Spleen (tissue), 11 donors: ENCODE measurements around the gene EML5. TPM values are rescaled to one million over a fixed set of nuclear protein-coding genes. Genes with fewer than 3 reads are reported as not detected.

Source experiments
- DNase-seq: peaks from one replicate; pipeline ENCODE4 v3.0.0-alpha.2; 2020
- H3K27ac ChIP-seq, 8 donors: fragments of 200-600 bp; sonication (generic) in 7 of 8; 1 replicate in 4 of 8; 2 replicates in 4 of 8; pipeline versions ENCODE4 v1.5.0 to v1.8.0; 2016 to 2021; ENCODE audit warnings: inconsistent platforms in 4 of 8, mild to moderate bottlenecking in 4 of 8, moderate library complexity in 1 of 8
- H3K27me3 ChIP-seq, 7 donors: fragments of 200-600 bp; sonication (generic) in 6 of 7; replicated peaks in 1 of 7; 1 replicate in 4 of 7; 2 replicates in 3 of 7; pipeline versions ENCODE4 v1.5.0 to v1.8.0; 2016 to 2021; ENCODE audit warnings: inconsistent platforms in 3 of 7, mild to moderate bottlenecking in 1 of 7
- H3K36me3 ChIP-seq, 6 donors: fragments of 200-600 bp; sonication (generic) in 5 of 6; 1 replicate in 4 of 6; 2 replicates in 2 of 6; pipeline versions ENCODE4 v1.5.0 to v1.8.0; 2016 to 2021; ENCODE audit warnings: inconsistent platforms in 2 of 6
- H3K4me1 ChIP-seq, 6 donors: fragments of 200-600 bp; sonication (generic) in 5 of 6; 1 replicate in 3 of 6; 2 replicates in 3 of 6; pipeline versions ENCODE4 v1.5.0 to v1.8.0; 2016 to 2021; ENCODE audit warnings: inconsistent platforms in 3 of 6
- H3K4me3 ChIP-seq, 8 donors: fragments of 200-600 bp; sonication (generic) in 7 of 8; 1 replicate in 4 of 8; 2 replicates in 4 of 8; pipeline versions ENCODE4 v1.5.0 to v1.8.0; 2016 to 2021; ENCODE audit warnings: inconsistent platforms in 4 of 8, mild to moderate bottlenecking in 4 of 8, moderate library complexity in 2 of 8
- H3K9me3 ChIP-seq, 8 donors: fragments of 200-600 bp; sonication (generic) in 7 of 8; 1 replicate in 4 of 8; 2 replicates in 4 of 8; pipeline versions ENCODE4 v1.5.0 to v1.8.0; 2016 to 2021; ENCODE audit warnings: inconsistent platforms in 4 of 8
- CTCF ChIP-seq, 11 experiments: fragments of 200-600 bp in 7 of 11; fragments of 450-650 bp in 4 of 11; sonication (generic) in 4 of 11; IDR thresholded peaks in 8 of 11; conservative IDR thresholded peaks in 3 of 11; 1 replicate in 7 of 11; 2 replicates in 4 of 11; pipeline versions ENCODE4 v1.4.0 to v1.8.0; 2016 to 2021; ENCODE audit warnings: antibody characterized with exemption in 11 of 11, inconsistent platforms in 4 of 11, mild to moderate bottlenecking in 1 of 11
- POLR2A ChIP-seq, 3 donors: fragments of 450-650 bp; IDR thresholded peaks; one replicate each; pipeline ENCODE4 v1.5.1; 2017; ENCODE audit warnings: antibody characterized with exemption in 3 of 3, mild to moderate bottlenecking in 1 of 3
- POLR2AphosphoS5 ChIP-seq, 3 donors: sonication (generic); formaldehyde crosslinking; IDR thresholded peaks; one replicate each; pipeline ENCODE4 v1.5.1; 2017; ENCODE audit warnings: antibody characterized with exemption in 3 of 3
- WGBS, 5 donors: extraction: QIAGEN DNeasy Blood & Tissue Kit in 3 of 5; methylation state at CpG; one replicate each; pipeline versions ENCODE4 v1.1.5 to v1.1.7; 2013 to 2018; 5-methylcytosine and 5-hydroxymethylcytosine counted together
- intact Hi-C: fragments of 100-400 bp; cut with DNase I; formaldehyde crosslinking; loops from one replicate; pipeline ENCODE4 v1.15.0; 2023; ENCODE audit warnings: low total_unique reads
- polyA plus RNA-seq, 3 donors: library from polyadenylated mRNA; stranded (reverse); fragments of 200-250 nt; gene quantifications; one replicate each; pipeline ENCODE4 v1.2.1, GENCODE V29; 2013
- total RNA-seq, 7 donors: library from RNA; depleted of rRNA in 3 of 7; stranded (reverse); fragments of >200 nt in 3 of 7; fragmentation: NEBNext Ultra II Directional in 4 of 7; extraction: Animal tissue kit (Norgen Biotek cat#: 25700) in 4 of 7; gene quantifications; one replicate each; pipeline versions ENCODE4 v1.1.0 to v1.2.1, GENCODE V29; 2016 to 2021
- donor health status: healthy with polysubstance abuse.
- donor health status: DM: no; HTN: no; CAD: no; lungs with moderate emphysema.
- donor health status: DM: no; HTN: no; CAD: no.
- donor health status: Bipolar disorder and iron deficiency.
- donor health status: healthy.
- donor health status: DM: no; HTN: no; CAD: no.
- donor health status: DM: yes; HTN: yes; CAD: no.

EML5 gene
- total and polyA plus RNA-seq, 10 donors, result 0.21 to 3.8 (median 2.5) TPM

DNA sequence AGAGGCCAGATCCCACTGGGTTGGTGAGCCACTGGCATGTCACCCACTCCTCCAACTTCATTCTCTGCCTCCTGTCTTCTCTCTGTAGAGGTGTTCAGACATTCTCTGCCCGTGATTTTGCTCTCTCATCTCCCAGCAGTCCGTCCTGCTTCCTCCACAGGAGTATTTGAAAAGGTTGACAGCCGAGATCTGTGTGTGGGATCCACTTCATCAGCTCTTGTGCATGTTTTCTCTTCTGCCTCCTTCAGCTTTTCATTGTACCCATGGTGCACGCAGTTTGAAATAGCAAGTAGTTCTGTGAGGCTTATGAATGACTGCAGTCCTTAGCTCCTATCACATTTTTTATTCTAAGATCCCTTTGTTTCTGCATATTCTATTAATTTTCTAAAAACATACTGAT is 195.2 kb downstream of the EML5 start:
- DNase-seq, result no peak
- no peaks in the 10 kb centered on the region for H3K27me3 ChIP-seq
- intact Hi-C loops, result no loop called here
- 89 to 96% (median 95%) methylated on average over 4 of the region's 4 CpGs for WGBS, 5 donors
- H3K4me1 ChIP-seq, result peaks cover 0 to 13% (median 0%) of the 10 kb centered on the region in 6 donors
- no peak overlapping the region for H3K27ac ChIP-seq
- TF ChIP-seq CTCF (IDR thresholded peaks at IDR 0.05 in 8 of 11, conservative IDR thresholded peaks at IDR 0.05 in 3 of 11) (no peak), POLR2AphosphoS5 (IDR thresholded peaks at IDR 0.05) (no peak), POLR2A (IDR thresholded peaks at IDR 0.05) (no peak)
- no peak overlapping the region for H3K4me3 ChIP-seq
- H3K36me3 ChIP-seq, result peaks cover 0 to 100% (median 51%) of the 10 kb centered on the region in 6 donors
- no peaks in the 10 kb centered on the region for H3K9me3 ChIP-seq

- Histone ChIP-seq H3K36me3 (peaks cover 0 to 100% (median 49%) of the 10 kb centered on the region in 6 donors), H3K27me3 (no peaks in the 10 kb centered on the region), H3K9me3 (no peaks in the 10 kb centered on the region), H3K27ac (no peak overlapping the region), H3K4me1 (peaks cover 0 to 13% (median 0%) of the 10 kb centered on the region in 6 donors), H3K4me3 (no peak overlapping the region)
- no peak for TF ChIP-seq CTCF (IDR thresholded peaks at IDR 0.05 in 8 of 11, conservative IDR thresholded peaks at IDR 0.05 in 3 of 11)
- no peak for TF ChIP-seq POLR2A (IDR thresholded peaks at IDR 0.05)
- no peak for TF ChIP-seq POLR2AphosphoS5 (IDR thresholded peaks at IDR 0.05)
- DNase-seq, result no peak
- intact Hi-C loops, result no loop called here
- 92 to 97% (median 96%) methylated on average over 4 of the region's 4 CpGs for WGBS, 5 donors
These were observed 195.7 kb downstream of the EML5 start for GRCh38 chr14:88597038-88597437.

- peaks cover 0 to 100% (median 47%) of the 10 kb centered on the region in 6 donors for H3K36me3 ChIP-seq
- H3K4me1 ChIP-seq, result no peaks in the 10 kb centered on the region
- 0 to 89% (median 73%) methylated on average over 1 of the region's 1 CpG for WGBS, 5 donors
- H3K4me3 ChIP-seq, result no peak overlapping the region
- no peaks in the 10 kb centered on the region for H3K27me3 ChIP-seq
- intact Hi-C loops, result no loop called here
- DNase-seq, result no peak
- TF ChIP-seq POLR2A (IDR thresholded peaks at IDR 0.05) (no peak), POLR2AphosphoS5 (IDR thresholded peaks at IDR 0.05) (no peak), CTCF (IDR thresholded peaks at IDR 0.05 in 8 of 11, conservative IDR thresholded peaks at IDR 0.05 in 3 of 11) (no peak)
- H3K27ac ChIP-seq, result no peak overlapping the region
- H3K9me3 ChIP-seq, result no peaks in the 10 kb centered on the region
These were observed 200.7 kb downstream of the EML5 start for GRCh38 chr14:88592031-88592430.

DNA sequence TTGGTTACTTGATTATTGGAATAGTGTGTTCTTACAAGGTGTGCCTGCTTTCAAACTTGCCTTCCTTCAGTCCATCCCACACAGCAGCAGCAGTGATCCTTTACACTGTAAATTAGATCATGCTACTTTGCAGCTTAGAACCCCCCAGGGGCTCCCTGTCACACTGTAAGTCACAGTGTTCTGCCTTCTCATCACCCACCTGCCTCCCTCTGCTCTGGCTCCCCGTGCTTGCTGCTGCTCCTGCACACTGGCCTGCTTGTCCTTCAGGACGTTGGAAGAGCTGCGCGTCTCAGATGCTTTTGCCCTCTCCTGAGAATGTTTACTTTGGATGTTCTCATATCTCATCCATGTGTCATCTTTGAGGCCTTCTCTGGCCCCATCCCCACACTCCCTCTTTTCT is 202.6 kb downstream of the EML5 start:
- no peaks in the 10 kb centered on the region for H3K27me3 ChIP-seq
- no peaks in the 10 kb centered on the region for H3K4me1 ChIP-seq
- WGBS, 5 donors, result 80 to 91% (median 88%) methylated on average over 4 of the region's 4 CpGs
- H3K4me3 ChIP-seq, result no peak overlapping the region
- H3K9me3 ChIP-seq, result no peaks in the 10 kb centered on the region
- TF ChIP-seq CTCF (IDR thresholded peaks at IDR 0.05 in 8 of 11, conservative IDR thresholded peaks at IDR 0.05 in 3 of 11), result no peak
- TF ChIP-seq POLR2A (IDR thresholded peaks at IDR 0.05), result no peak
- no peak for TF ChIP-seq POLR2AphosphoS5 (IDR thresholded peaks at IDR 0.05)
- peaks cover 0 to 100% (median 50%) of the 10 kb centered on the region in 6 donors for H3K36me3 ChIP-seq
- H3K27ac ChIP-seq, result no peak overlapping the region
- intact Hi-C loops, result no loop called here
- no peak for DNase-seq
